Muscle layer of colon (tissue), 2 donors: ENCODE measurements around the gene ITPKA.
A peak's percentile ranks its signal among the peaks of the same experiment; 100 is the strongest.

Experiments used
- H3K27ac ChIP-seq: one replicate; pipeline ENCODE4 v1.7.0; 2013; ENCODE audit warnings: low read depth, mild to moderate bottlenecking, low read length, moderate library complexity
- H3K27me3 ChIP-seq, 2 donors: one replicate each; pipeline ENCODE4 v1.7.0; 2013; ENCODE audit warnings: low read length in 2 of 2, mild to moderate bottlenecking in 2 of 2; ENCODE audit not compliant: insufficient read depth in 2 of 2, control insufficient read depth in 1 of 2
- H3K36me3 ChIP-seq: one replicate; pipeline ENCODE4 v1.7.0; 2013; ENCODE audit warnings: mild to moderate bottlenecking, low read length; ENCODE audit not compliant: insufficient read depth
- H3K4me1 ChIP-seq: one replicate; pipeline ENCODE4 v1.7.0; 2013; ENCODE audit warnings: mild to moderate bottlenecking, low read length; ENCODE audit not compliant: insufficient read depth
- H3K4me3 ChIP-seq, 2 donors: one replicate each; pipeline ENCODE4 v1.7.0; 2013; ENCODE audit warnings: low read length in 2 of 2, low read depth in 1 of 2, mild to moderate bottlenecking in 1 of 2, moderate library complexity in 1 of 2
- H3K9ac ChIP-seq: one replicate; pipeline ENCODE4 v1.7.0; 2013; ENCODE audit warnings: low read length
- H3K9me3 ChIP-seq: one replicate; pipeline ENCODE4 v1.7.0; 2013; ENCODE audit warnings: mild to moderate bottlenecking, low read length
- donor health status: abdominal sarcoma.
- donor health status: Adenocarcinoma of cecum.

Gene ITPKA

DNA sequence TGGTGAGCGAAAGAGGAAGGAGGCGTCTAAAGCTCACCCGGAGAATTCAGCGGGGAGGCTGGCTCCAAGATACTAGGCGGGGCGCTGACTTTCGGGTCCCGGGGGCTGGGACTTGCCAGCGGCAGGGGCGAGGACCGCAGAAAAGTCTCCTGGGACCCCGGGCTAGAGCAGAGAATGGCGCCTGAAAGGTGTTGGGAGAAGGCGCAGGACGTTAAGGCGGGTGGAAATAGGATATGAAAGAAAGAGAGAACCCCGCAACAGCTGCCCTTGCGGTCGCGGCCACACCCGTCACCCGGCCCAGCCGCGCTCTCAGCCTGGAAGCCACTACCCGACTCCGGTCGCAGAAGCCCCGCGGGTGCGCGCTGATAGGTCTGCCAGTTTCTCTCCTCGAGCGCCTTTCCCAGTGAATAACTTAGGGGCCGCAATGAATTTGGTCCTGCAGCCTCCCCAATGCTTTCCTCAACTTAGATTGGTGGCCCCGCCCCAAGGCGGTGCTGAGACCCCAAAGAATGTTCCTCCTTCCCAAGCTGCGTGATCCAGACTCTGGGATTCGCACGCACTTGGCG lies 19.3 kb downstream of the ITPKA start:
- no peak overlapping the region for H3K9ac ChIP-seq
- peaks cover 19 to 32% of the 10 kb centered on the region in 2 donors for H3K27me3 ChIP-seq
- H3K4me1 ChIP-seq: peaks cover 15% of the 10 kb centered on the region
- peaks cover 1% of the 10 kb centered on the region for H3K36me3 ChIP-seq
- H3K9me3 ChIP-seq: no peaks in the 10 kb centered on the region
- no peak overlapping the region for H3K27ac ChIP-seq
- peak overlapping the region; percentile 47 to 55 for H3K4me3 ChIP-seq

DNA sequence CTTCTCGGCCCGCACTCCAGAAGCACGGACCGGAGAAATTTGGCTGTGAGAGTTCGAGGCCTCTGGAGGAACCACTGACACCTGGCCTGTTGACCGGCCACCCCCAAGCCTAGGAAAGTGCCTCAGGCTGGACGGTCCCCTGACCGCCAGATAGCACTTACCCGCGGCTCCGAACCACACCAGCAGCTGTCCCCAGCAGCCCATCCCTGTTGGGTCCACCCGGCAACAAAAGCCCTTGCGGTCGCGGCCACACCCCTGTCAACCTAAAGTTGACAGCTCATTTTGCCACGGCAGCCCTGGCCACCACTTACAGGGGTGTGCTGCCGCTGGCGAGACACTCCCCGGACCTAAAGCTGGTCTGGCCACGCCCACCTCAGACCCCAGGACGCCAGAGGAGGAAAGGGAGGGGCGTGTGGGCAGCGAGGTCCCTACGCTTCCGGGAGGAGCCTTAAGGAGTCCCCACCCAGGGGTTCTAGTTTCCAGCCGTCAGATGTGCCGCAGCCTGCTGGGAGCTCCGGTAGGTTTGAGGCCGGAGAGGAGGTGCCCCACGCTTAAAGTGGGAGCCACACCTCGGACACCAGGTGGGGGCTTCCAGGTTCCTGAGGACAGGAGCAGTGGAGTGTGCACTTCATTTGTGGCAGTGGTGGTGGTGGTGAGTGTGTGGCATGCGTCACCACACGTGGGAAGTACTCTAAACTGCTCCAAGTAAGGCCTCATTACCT lies 20.0 kb downstream of the ITPKA start, which contains the start of gene LTK:
TSS of gene LTK (minus strand) at position 322 of the 722 bp plus-strand sequence. CDS start at position 204, 118 bp downstream.
- Histone ChIP-seq H3K27me3 (peaks cover 19 to 32% of the 10 kb centered on the region in 2 donors), H3K9me3 (no peaks in the 10 kb centered on the region), H3K4me3 (peak within 1 kb of the TSS; percentile 47 to 55), H3K9ac (no peak within 1 kb of the TSS), H3K36me3 (peaks cover 4% of the 10 kb centered on the region), H3K27ac (no peak within 1 kb of the TSS), H3K4me1 (peaks cover 15% of the 10 kb centered on the region)

DNA sequence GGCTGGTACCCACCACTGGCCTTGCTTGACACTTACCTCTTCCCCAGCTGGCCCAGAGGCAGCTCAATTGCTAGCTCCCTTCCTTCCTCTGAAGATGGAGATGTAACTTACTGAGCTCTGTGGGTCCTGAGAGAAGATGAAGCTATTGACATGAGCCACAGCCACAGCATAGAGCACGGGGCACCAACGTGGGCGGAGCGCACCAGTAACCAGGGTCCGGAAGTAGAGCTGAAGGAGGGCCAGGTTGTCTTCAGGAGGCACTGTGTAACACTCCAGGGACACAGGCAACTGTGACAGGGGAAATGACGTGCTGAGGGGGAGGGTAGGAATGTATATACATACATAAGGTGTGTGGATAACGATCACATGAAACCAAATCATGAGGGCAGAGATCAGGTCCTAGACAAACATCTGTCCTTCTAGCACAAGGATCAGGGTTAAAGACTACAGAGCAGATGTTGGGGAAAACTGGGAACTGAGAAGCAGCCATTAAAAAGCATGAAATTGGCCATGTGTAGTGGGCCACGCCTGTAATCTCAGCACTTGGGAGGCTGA lies 24.3 kb downstream of the ITPKA start:
- H3K9ac ChIP-seq: no peak overlapping the region
- no peak overlapping the region for H3K27ac ChIP-seq

DNA sequence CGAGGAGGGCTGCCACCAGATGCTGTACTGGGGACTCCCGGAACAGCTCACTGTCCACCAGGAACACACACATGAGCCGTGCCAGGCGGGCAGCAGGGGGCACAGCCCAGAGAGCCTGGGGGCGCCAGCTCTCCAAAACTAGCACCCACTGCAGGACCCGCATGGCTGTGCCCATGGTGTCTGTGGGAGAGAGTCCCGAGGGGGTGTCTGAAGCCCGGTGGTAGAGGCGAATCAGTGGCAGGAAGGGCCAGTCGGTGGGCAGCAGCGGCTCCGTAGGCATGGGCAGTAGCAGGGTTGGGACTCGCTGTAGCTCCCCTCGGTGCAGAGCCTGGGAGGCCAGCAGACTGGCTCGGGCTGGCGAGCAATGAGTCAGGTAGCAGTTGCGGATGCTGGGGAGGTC lies 27.0 kb downstream of the ITPKA start:
- no peak overlapping the region for H3K9ac ChIP-seq
- no peaks in the 10 kb centered on the region for H3K4me1 ChIP-seq
- H3K4me3 ChIP-seq: no peak overlapping the region
- no peak overlapping the region for H3K27ac ChIP-seq
- H3K27me3 ChIP-seq: no peaks in the 10 kb centered on the region
- no peaks in the 10 kb centered on the region for H3K9me3 ChIP-seq
- H3K36me3 ChIP-seq: peaks cover 4% of the 10 kb centered on the region

More for the DNA sequence above, 24.3 kb downstream of the ITPKA start:
- peaks cover 4% of the 10 kb centered on the region for H3K36me3 ChIP-seq
- H3K4me3 ChIP-seq: no peak overlapping the region
- peaks cover 9% of the 10 kb centered on the region for H3K4me1 ChIP-seq
- no peaks in the 10 kb centered on the region for H3K9me3 ChIP-seq
- peaks cover 8 to 12% of the 10 kb centered on the region in 2 donors for H3K27me3 ChIP-seq

DNA sequence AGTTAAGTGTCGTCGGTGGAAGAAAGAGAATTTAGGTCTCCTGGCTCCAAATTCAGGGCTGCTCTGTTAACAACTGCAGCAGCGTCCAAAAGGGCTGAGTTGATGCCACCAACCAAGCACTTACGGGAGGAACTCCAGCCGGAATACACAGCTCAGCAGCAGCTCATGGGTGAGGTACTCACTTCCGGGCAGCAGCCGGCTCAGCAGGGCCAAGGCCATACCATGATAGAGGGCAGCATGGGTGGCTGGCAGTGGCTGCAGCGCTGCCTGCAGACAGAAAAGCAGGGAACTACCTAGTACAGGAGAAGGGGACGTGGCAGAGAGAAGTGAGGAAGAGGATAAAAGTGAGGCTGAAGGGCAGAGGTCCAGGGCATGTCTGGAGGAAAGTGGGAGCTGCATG lies 27.9 kb downstream of the ITPKA start:
- Histone ChIP-seq H3K9me3 (no peaks in the 10 kb centered on the region), H3K9ac (no peak overlapping the region), H3K4me1 (no peaks in the 10 kb centered on the region), H3K36me3 (peaks cover 11% of the 10 kb centered on the region), H3K27ac (no peak overlapping the region), H3K4me3 (no peak overlapping the region), H3K27me3 (no peaks in the 10 kb centered on the region)

DNA sequence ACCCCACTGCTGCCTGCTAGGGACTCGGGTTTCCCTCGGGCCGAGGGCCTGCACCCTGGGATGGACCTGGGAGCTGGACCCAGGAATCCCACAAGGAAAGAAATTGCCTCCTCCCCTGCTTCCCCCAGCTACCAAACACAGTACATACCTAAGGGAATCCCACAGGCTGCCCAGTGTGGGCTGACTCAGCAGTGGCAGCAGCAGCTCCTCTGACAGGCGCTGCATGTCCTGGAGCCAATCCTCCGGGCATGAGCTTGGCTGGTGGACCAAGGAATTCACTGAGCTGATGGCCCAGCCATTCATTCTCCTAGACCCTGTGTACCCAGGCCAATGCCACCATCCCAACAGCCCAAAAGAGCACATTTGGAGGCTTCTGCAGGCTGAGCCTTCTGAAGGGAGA lies 29.4 kb downstream of the ITPKA start:
- H3K36me3 ChIP-seq: peaks cover 24% of the 10 kb centered on the region
- H3K27ac ChIP-seq: no peak overlapping the region
- no peaks in the 10 kb centered on the region for H3K27me3 ChIP-seq
- H3K4me1 ChIP-seq: no peaks in the 10 kb centered on the region
- H3K9me3 ChIP-seq: no peaks in the 10 kb centered on the region
- H3K9ac ChIP-seq: no peak overlapping the region
- no peak overlapping the region for H3K4me3 ChIP-seq

DNA sequence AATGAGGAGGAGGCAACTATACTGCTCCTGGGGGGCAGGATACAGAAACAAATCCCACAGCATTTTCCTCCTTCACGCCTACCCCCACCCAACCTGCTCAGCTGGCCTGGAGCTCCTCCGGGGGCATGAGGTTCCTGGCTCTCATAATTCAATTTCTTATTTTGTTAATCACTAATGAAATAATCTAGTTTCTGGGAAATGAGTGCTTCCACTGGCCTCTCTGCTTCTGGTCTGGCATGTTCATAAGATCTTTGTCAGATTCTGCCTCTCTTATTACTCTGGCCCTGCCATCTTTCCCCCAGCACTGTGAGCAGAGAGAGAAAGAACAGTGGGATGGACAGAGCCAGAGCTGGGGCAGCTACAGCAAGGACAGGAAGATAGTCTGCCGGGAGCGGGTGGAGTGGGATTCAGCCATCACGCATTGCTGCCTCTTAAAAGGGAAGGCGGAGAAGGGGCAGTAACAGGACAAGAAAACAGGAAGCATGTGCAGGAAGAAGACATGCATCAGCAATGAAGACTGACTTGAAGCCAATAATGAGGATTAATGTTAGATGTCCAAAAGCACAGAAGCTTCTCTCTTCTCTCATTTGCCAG lies 36.8 kb downstream of the ITPKA start:
- Histone ChIP-seq H3K27me3 (no peaks in the 10 kb centered on the region), H3K9me3 (no peaks in the 10 kb centered on the region), H3K27ac (no peak overlapping the region), H3K36me3 (peaks cover 66% of the 10 kb centered on the region), H3K9ac (no peak overlapping the region), H3K4me1 (no peaks in the 10 kb centered on the region), H3K4me3 (no peak overlapping the region)

DNA sequence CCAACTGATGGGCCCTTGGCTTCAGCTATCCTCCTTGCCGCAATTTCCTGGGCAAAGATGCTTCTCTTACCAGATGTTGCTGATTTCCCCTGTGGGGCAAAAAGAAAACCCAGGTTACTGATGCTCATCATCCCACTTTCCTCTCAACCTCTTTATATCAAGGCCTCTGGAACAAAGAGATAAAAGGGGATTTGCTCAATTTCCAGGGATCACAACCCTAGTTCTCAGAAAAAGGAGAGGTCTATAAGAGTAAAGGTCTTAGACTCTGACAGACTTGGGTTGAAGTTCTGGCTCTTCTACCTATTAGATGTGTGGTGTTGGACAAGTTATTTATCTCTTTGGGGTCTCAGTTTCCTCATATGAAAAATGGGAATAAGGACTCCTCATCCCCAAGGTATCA lies 41.9 kb downstream of the ITPKA start:
- no peak overlapping the region for H3K9ac ChIP-seq
- H3K9me3 ChIP-seq: no peaks in the 10 kb centered on the region
- H3K27me3 ChIP-seq: no peaks in the 10 kb centered on the region
- no peaks in the 10 kb centered on the region for H3K4me1 ChIP-seq
- no peak overlapping the region for H3K4me3 ChIP-seq
- no peak overlapping the region for H3K27ac ChIP-seq
- H3K36me3 ChIP-seq: peaks cover 34% of the 10 kb centered on the region

DNA sequence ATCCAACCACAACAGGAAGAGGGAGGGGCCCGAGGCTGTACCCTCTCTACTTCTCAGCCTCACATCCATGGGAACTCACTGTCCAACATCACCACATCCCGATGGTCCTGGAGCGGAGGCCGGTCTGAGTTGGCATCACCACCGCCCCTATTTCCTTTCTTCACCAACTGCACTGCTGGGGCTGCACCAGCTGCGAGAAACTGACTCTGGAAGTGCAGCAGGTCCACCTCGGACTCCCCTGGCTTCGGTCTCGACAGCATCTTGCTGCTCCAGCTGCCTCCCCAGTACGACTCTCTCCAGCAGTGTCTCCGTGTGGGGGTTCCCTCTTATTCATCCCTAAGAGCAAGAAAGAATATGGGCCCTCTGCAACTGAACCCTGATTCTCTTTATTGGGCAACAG lies 43.2 kb downstream of the ITPKA start:
- H3K36me3 ChIP-seq: peaks cover 26% of the 10 kb centered on the region
- no peak overlapping the region for H3K9ac ChIP-seq

DNA sequence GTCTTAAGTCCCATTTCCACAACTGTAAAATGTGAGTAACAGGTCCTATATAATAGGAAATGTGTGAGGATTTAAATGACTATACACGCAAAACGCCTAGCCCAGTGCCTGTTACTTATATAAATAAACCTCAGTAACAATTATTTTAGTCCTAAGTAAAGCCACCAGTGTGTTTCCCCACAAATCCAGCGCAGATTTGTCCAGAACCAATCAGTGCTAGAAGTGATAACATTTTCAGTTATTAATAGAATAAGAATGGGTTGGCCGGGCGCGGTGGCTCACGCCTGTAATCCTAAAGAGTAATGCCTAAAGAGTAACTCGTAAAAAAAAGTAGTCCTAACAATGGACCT lies 49.8 kb downstream of the ITPKA start:
- Histone ChIP-seq H3K27me3 (no peaks in the 10 kb centered on the region), H3K4me1 (peaks cover 4% of the 10 kb centered on the region), H3K36me3 (no peaks in the 10 kb centered on the region), H3K27ac (peak overlapping the region; percentile 85), H3K9ac (peak overlapping the region; percentile 90), H3K4me3 (peak overlapping the region; percentile 93 to 98), H3K9me3 (no peaks in the 10 kb centered on the region)

More for the DNA sequence above, 43.2 kb downstream of the ITPKA start:
- H3K4me1 ChIP-seq: no peaks in the 10 kb centered on the region
- no peaks in the 10 kb centered on the region for H3K9me3 ChIP-seq
- H3K4me3 ChIP-seq: no peak overlapping the region
- H3K27ac ChIP-seq: no peak overlapping the region
- no peaks in the 10 kb centered on the region for H3K27me3 ChIP-seq

DNA sequence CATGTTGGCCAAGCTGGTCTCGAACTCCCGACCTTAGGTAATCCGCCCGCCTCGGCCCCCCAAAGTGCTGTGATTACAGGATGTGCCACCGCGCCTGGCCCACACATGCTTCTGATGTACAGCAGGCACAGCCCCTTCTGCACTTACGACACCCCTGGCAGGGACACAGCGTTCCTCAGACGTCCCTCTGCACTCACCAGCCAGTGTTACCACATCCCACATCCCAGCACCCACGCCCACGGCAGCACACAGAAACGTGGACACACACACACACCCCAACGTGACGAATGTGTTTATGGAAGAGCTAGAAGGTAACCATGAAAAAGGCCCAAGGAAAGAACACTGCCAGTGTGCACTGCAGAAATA lies 51.0 kb downstream of the ITPKA start:
- peak overlapping the region in 1 of 2 donors; percentile 98 for H3K4me3 ChIP-seq
- no peak overlapping the region for H3K9ac ChIP-seq
- peaks cover 4% of the 10 kb centered on the region for H3K4me1 ChIP-seq
- H3K27me3 ChIP-seq: no peaks in the 10 kb centered on the region
- no peaks in the 10 kb centered on the region for H3K9me3 ChIP-seq
- no peaks in the 10 kb centered on the region for H3K36me3 ChIP-seq
- H3K27ac ChIP-seq: no peak overlapping the region
